DND-41 (cell line): ENCODE results near the gene ELF3.
"Not testable (repeated sequence)": the region's sequence is repeated elsewhere in the genome, so short reads cannot be mapped to it uniquely, and the experiment has no call there.

ENCODE experiments used
- EZH2 ChIP-seq: IDR thresholded peaks from 3 replicates; pipeline ENCODE4 v1.6.1; 2012; ENCODE audit warnings: borderline replicate concordance, low read depth, mild to moderate bottlenecking, moderate library complexity, low read length, inconsistent platforms; ENCODE audit not compliant: severe bottlenecking
- TF ChIP-seq, protein P1 (sequence below): IDR thresholded peaks from 2 replicates; pipeline ENCODE4 v1.5.1; 2012; ENCODE audit warnings: borderline replicate concordance, low read length, moderate library complexity, mild to moderate bottlenecking; ENCODE audit not compliant: poor library complexity, severe bottlenecking; ENCODE audit errors: extremely low read depth

DNA sequence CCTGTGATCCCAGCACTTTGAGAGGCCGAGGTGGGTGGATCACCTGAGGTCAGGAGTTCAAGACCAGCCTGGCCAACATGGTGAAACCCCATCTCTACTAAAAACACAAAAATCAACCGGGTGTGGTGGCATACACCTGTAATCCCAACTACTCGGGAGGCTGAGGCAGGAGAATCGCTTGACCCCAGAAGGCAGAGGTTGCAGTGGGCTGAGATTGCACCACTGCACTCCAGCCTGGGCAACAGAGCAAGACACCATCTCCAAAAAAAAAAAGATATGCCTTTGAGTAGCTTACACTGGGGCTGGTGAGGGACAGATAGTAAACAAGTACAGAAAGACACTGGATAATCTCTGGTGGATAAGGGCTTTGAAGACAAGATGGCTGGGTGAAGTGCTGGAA is 44.3 kb downstream of the ELF3 start:
- TF ChIP-seq, protein P1, sequence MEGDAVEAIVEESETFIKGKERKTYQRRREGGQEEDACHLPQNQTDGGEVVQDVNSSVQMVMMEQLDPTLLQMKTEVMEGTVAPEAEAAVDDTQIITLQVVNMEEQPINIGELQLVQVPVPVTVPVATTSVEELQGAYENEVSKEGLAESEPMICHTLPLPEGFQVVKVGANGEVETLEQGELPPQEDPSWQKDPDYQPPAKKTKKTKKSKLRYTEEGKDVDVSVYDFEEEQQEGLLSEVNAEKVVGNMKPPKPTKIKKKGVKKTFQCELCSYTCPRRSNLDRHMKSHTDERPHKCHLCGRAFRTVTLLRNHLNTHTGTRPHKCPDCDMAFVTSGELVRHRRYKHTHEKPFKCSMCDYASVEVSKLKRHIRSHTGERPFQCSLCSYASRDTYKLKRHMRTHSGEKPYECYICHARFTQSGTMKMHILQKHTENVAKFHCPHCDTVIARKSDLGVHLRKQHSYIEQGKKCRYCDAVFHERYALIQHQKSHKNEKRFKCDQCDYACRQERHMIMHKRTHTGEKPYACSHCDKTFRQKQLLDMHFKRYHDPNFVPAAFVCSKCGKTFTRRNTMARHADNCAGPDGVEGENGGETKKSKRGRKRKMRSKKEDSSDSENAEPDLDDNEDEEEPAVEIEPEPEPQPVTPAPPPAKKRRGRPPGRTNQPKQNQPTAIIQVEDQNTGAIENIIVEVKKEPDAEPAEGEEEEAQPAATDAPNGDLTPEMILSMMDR = not testable (repeated sequence)
- TF ChIP-seq EZH2 = not testable (repeated sequence)
